Measurements from ENCODE around the gene EVA1A.

Gene EVA1A

GRCh38 chr2:75600461-75601011, 39.8 kb upstream of the EVA1A start:
- Mint-ChIP-seq H3K27me3 (peaks cover 46% of the 10 kb centered on the region), H3K4me1 (no peaks in the 10 kb centered on the region), H3K36me3 (ENCODE audit: insufficient read depth) (no peaks in the 10 kb centered on the region), H3K4me3 (no peak overlapping the region), H3K9me3 (no peaks in the 10 kb centered on the region), H3K27ac (ENCODE audit: low read depth) (no peak overlapping the region)
- no peak for ATAC-seq (replicated peaks; ENCODE audit: extremely low read depth, poor library complexity, severe bottlenecking)
- no peak for DNase-seq (ENCODE audit: low spot score in 2 of 2)

- H3K27me3 Mint-ChIP-seq = peaks cover 27% of the 10 kb centered on the region
- DNase-seq (ENCODE audit: low spot score in 2 of 2) (no peak), ATAC-seq (replicated peaks; ENCODE audit: extremely low read depth, poor library complexity, severe bottlenecking) (no peak)
Observed at GRCh38 chr2:75598589-75599155, 37.9 kb upstream of the EVA1A start.

GRCh38 chr2:75597949-75598348, 37.2 kb upstream of the EVA1A start:
- no peak for ATAC-seq (replicated peaks; ENCODE audit: extremely low read depth, poor library complexity, severe bottlenecking)
- no peaks in the 10 kb centered on the region for H3K9me3 Mint-ChIP-seq
- no peak overlapping the region for H3K27ac Mint-ChIP-seq (ENCODE audit: low read depth)
- H3K4me1 Mint-ChIP-seq = no peaks in the 10 kb centered on the region
- H3K4me3 Mint-ChIP-seq = no peak overlapping the region
- H3K27me3 Mint-ChIP-seq = peaks cover 25% of the 10 kb centered on the region
- DNase-seq (ENCODE audit: low spot score in 2 of 2) = no peak
- H3K36me3 Mint-ChIP-seq (ENCODE audit: insufficient read depth) = no peaks in the 10 kb centered on the region

More at GRCh38 chr2:75598589-75599155, 37.9 kb upstream of the EVA1A start:
- no peaks in the 10 kb centered on the region for H3K9me3 Mint-ChIP-seq
- no peak overlapping the region for H3K4me3 Mint-ChIP-seq
- no peak overlapping the region for H3K27ac Mint-ChIP-seq (ENCODE audit: low read depth)
- H3K4me1 Mint-ChIP-seq = no peaks in the 10 kb centered on the region
- H3K36me3 Mint-ChIP-seq (ENCODE audit: insufficient read depth) = no peaks in the 10 kb centered on the region

- Mint-ChIP-seq H3K4me1 (no peaks in the 10 kb centered on the region), H3K4me3 (no peak overlapping the region), H3K27me3 (peaks cover 26% of the 10 kb centered on the region), H3K9me3 (no peaks in the 10 kb centered on the region), H3K36me3 (ENCODE audit: insufficient read depth) (no peaks in the 10 kb centered on the region), H3K27ac (ENCODE audit: low read depth) (no peak overlapping the region)
- no peak for DNase-seq (ENCODE audit: low spot score in 2 of 2)
- no peak for ATAC-seq (replicated peaks; ENCODE audit: extremely low read depth, poor library complexity, severe bottlenecking)
Observed at GRCh38 chr2:75596784-75597183, 36.0 kb upstream of the EVA1A start.

GRCh38 chr2:75595541-75596395, 35.0 kb upstream of the EVA1A start:
- no peak overlapping the region for H3K27ac Mint-ChIP-seq (ENCODE audit: low read depth)
- no peak overlapping the region for H3K4me3 Mint-ChIP-seq
- H3K27me3 Mint-ChIP-seq = peaks cover 26% of the 10 kb centered on the region
- H3K9me3 Mint-ChIP-seq = no peaks in the 10 kb centered on the region
- DNase-seq (ENCODE audit: low spot score in 2 of 2) (no peak), ATAC-seq (replicated peaks; ENCODE audit: extremely low read depth, poor library complexity, severe bottlenecking) (no peak)
- no peaks in the 10 kb centered on the region for H3K4me1 Mint-ChIP-seq
- H3K36me3 Mint-ChIP-seq (ENCODE audit: insufficient read depth) = no peaks in the 10 kb centered on the region

- Mint-ChIP-seq H3K27me3 (peaks cover 29% of the 10 kb centered on the region), H3K4me1 (no peaks in the 10 kb centered on the region), H3K9me3 (no peaks in the 10 kb centered on the region), H3K27ac (ENCODE audit: low read depth) (no peak overlapping the region), H3K4me3 (no peak overlapping the region), H3K36me3 (ENCODE audit: insufficient read depth) (no peaks in the 10 kb centered on the region)
- ATAC-seq (replicated peaks; ENCODE audit: extremely low read depth, poor library complexity, severe bottlenecking) (no peak), DNase-seq (ENCODE audit: low spot score in 2 of 2) (no peak)
Observed at GRCh38 chr2:75594596-75594995, 33.9 kb upstream of the EVA1A start.

- Mint-ChIP-seq H3K36me3 (ENCODE audit: insufficient read depth) (no peaks in the 10 kb centered on the region), H3K27me3 (peaks cover 39% of the 10 kb centered on the region)
- DNase-seq (ENCODE audit: low spot score in 2 of 2) = no peak
Observed at GRCh38 chr2:75592888-75593287, 32.1 kb upstream of the EVA1A start.

GRCh38 chr2:75592030-75592429, 31.3 kb upstream of the EVA1A start:
- no peaks in the 10 kb centered on the region for H3K4me1 Mint-ChIP-seq

More at GRCh38 chr2:75592888-75593287, 32.1 kb upstream of the EVA1A start:
- no peak overlapping the region for H3K27ac Mint-ChIP-seq (ENCODE audit: low read depth)
- no peaks in the 10 kb centered on the region for H3K9me3 Mint-ChIP-seq
- H3K4me3 Mint-ChIP-seq = no peak overlapping the region
- no peak for ATAC-seq (replicated peaks; ENCODE audit: extremely low read depth, poor library complexity, severe bottlenecking)
- H3K4me1 Mint-ChIP-seq = no peaks in the 10 kb centered on the region

GRCh38 chr2:75589391-75590105, 28.8 kb upstream of the EVA1A start:
- H3K36me3 Mint-ChIP-seq (ENCODE audit: insufficient read depth) = no peaks in the 10 kb centered on the region
- ATAC-seq (replicated peaks; ENCODE audit: extremely low read depth, poor library complexity, severe bottlenecking) = no peak
- H3K27ac Mint-ChIP-seq (ENCODE audit: low read depth) = no peak overlapping the region
- no peaks in the 10 kb centered on the region for H3K9me3 Mint-ChIP-seq
- no peak for DNase-seq (ENCODE audit: low spot score in 2 of 2)
- H3K27me3 Mint-ChIP-seq = peaks cover 65% of the 10 kb centered on the region
- no peak overlapping the region for H3K4me3 Mint-ChIP-seq
- no peaks in the 10 kb centered on the region for H3K4me1 Mint-ChIP-seq

More at GRCh38 chr2:75592030-75592429, 31.3 kb upstream of the EVA1A start:
- Mint-ChIP-seq H3K36me3 (ENCODE audit: insufficient read depth) (no peaks in the 10 kb centered on the region), H3K27ac (ENCODE audit: low read depth) (no peak overlapping the region), H3K9me3 (no peaks in the 10 kb centered on the region), H3K27me3 (peaks cover 47% of the 10 kb centered on the region), H3K4me3 (no peak overlapping the region)
- ATAC-seq (replicated peaks; ENCODE audit: extremely low read depth, poor library complexity, severe bottlenecking) (no peak), DNase-seq (ENCODE audit: low spot score in 2 of 2) (no peak)

GRCh38 chr2:75587954-75588587, 27.3 kb upstream of the EVA1A start:
- Mint-ChIP-seq H3K4me1 (no peaks in the 10 kb centered on the region), H3K36me3 (ENCODE audit: insufficient read depth) (no peaks in the 10 kb centered on the region), H3K27ac (ENCODE audit: low read depth) (no peak overlapping the region), H3K27me3 (peaks cover 80% of the 10 kb centered on the region), H3K4me3 (no peak overlapping the region), H3K9me3 (no peaks in the 10 kb centered on the region)
- DNase-seq (ENCODE audit: low spot score in 2 of 2) = no peak
- ATAC-seq (replicated peaks; ENCODE audit: extremely low read depth, poor library complexity, severe bottlenecking) = no peak

- Mint-ChIP-seq H3K27ac (ENCODE audit: low read depth) (no peak overlapping the region), H3K4me3 (no peak overlapping the region), H3K27me3 (peaks cover 78% of the 10 kb centered on the region), H3K4me1 (no peaks in the 10 kb centered on the region), H3K9me3 (no peaks in the 10 kb centered on the region), H3K36me3 (ENCODE audit: insufficient read depth) (no peaks in the 10 kb centered on the region)
- ATAC-seq (replicated peaks; ENCODE audit: extremely low read depth, poor library complexity, severe bottlenecking) = no peak
- DNase-seq (ENCODE audit: low spot score in 2 of 2) = no peak
Observed at GRCh38 chr2:75586971-75587370, 26.2 kb upstream of the EVA1A start.

- H3K4me1 Mint-ChIP-seq = no peaks in the 10 kb centered on the region
- DNase-seq (ENCODE audit: low spot score in 2 of 2) = no peak
- H3K9me3 Mint-ChIP-seq = no peaks in the 10 kb centered on the region
- H3K27me3 Mint-ChIP-seq = peaks cover 80% of the 10 kb centered on the region
- H3K4me3 Mint-ChIP-seq = no peak overlapping the region
- no peak overlapping the region for H3K27ac Mint-ChIP-seq (ENCODE audit: low read depth)
- ATAC-seq (replicated peaks; ENCODE audit: extremely low read depth, poor library complexity, severe bottlenecking) = no peak
- no peaks in the 10 kb centered on the region for H3K36me3 Mint-ChIP-seq (ENCODE audit: insufficient read depth)
Observed at GRCh38 chr2:75582840-75583239, 22.1 kb upstream of the EVA1A start.
